GM12874 (cell line): ENCODE measurements around the gene AP5Z1.

Experiments
- TF ChIP-seq, protein P1 (sequence below): IDR thresholded peaks from 2 replicates; pipeline ENCODE4 v1.5.1; 2011; ENCODE audit warnings: low read depth, mild to moderate bottlenecking, control low read depth, low read length, moderate library complexity; ENCODE audit not compliant: insufficient read depth

AP5Z1 gene

DNA sequence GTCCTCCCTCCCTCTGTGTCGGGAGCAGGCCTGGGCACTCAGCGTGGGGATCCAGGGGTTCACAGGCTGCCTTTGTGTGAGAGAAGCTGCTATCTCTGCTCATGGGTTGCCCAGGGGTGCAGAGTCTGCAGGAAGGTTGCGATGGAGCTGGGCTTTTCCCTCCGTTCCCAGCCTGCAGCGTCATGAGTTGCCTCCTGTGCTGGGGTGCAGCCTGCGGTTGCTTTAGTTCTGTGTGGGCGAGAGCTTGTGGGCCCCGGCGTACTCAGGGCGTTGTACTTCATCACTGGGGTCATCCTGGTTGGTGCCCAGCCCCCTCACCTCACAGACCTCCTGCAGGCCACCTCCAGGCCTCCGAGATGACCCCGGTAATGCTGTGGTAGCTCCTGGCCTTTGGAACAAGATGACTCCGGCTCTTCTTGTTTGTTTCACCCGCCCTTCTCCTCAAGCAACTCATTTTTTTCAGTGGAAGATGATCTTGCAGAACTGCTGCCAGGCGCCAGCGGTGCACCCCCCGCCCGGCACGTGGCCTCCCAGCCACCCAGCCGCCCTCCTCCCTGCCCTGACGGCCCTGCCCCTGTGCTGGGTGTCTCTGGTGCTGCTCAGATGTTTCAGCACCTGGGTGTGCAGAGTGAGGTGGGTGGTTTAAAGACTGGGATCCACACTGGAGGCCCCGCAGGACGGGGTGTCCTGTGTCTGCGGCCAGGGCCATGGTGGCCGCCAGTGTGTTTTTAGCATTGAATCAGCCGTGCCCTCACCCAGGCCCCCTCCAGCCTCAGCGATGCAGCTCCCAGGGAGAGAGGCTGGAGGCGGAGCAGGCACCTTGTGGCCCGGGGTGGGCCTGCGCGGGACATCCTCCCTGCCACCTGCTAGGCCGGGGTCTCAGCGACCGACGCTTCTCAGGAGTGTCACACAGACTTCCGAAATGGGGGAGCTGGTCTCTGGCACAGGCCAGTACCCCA lies 7.2 kb downstream of the AP5Z1 start:
- TF ChIP-seq, protein P1, sequence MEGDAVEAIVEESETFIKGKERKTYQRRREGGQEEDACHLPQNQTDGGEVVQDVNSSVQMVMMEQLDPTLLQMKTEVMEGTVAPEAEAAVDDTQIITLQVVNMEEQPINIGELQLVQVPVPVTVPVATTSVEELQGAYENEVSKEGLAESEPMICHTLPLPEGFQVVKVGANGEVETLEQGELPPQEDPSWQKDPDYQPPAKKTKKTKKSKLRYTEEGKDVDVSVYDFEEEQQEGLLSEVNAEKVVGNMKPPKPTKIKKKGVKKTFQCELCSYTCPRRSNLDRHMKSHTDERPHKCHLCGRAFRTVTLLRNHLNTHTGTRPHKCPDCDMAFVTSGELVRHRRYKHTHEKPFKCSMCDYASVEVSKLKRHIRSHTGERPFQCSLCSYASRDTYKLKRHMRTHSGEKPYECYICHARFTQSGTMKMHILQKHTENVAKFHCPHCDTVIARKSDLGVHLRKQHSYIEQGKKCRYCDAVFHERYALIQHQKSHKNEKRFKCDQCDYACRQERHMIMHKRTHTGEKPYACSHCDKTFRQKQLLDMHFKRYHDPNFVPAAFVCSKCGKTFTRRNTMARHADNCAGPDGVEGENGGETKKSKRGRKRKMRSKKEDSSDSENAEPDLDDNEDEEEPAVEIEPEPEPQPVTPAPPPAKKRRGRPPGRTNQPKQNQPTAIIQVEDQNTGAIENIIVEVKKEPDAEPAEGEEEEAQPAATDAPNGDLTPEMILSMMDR, result no peak

DNA sequence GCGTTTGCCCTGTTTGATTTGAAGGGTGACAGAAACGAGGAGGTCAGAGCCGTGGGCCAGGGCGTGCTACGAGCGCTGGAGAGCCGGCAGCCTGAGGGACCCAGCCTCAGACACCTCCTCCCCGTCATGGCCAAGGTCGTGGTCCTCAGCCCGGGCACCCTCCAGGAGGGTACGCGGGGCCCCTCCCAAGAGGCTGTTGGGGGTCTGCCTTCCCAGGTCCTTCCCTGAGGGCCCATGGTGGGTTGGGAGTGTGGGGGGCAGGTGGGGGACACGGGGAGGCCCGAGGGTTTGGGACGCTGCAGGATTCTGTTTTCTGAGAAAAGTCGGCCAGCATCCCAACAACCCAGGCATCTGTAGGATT lies 7.8 kb downstream of the AP5Z1 start:
- TF ChIP-seq, protein P1, result no peak

DNA sequence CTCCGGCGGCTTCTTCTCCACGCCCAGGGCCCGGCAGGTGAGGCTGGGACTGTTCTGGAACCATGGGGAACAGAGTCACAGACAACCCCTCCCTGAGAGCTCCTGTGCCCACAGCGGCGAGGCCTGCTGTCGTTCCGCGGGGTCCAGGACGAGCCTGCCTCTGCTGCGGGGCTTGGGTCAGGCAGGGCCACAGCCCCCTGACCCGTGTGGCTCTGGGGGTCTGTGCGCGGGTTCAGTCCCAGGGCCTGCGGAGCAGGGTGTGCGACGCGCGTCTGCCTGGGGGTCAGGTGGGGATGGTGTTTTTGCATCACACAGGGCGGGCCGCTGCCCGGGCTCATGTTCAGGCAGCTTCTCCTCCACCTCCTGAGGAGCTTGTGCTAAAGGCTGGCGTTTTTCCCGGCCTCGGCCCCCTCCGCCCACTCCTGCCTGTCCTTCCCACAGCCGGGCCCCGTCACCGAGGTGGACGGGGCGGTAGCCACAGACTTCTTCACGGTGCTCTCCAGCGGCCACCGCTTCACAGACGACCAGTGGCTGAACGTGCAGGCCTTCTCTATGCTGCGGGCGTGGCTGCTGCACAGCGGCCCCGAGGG lies 8.4 kb downstream of the AP5Z1 start:
- TF ChIP-seq, protein P1, result no peak

DNA sequence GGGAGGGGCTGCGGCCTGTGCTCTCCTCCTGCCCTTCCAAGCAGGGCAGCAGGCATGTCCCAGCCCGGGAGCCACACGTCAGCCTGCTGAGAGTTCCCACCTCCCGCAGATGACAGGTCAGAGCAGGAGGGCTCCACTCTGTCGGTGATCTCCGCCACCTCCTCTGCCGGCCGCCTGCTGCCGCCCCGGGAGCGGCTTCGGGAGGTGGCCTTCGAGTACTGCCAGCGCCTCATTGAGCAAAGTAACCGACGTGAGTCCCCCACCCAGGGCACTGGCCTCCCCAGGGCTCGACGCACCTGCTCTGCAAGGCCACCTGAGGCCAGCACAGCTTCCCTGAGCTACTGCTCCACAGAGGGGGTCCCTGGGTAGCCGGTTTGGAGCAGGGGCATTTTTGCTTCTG lies 9.4 kb downstream of the AP5Z1 start:
- TF ChIP-seq, protein P1, result no peak

DNA sequence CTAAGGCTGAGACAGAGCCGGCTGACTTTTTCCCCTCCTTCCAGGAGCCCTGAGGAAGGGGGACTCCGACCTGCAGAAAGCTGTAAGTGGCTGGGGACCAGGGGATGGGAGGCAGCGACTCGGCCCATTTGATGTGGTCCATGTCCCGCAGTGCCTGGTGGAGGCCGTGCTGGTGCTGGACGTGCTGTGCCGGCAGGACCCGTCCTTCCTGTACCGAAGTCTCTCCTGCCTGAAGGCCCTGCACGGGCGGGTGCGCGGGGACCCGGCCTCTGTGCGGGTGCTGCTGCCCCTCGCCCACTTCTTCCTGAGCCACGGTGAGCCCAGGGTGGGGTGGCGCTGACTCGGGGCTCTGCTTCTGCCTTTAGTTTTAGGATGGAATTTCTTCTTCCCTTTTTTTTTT lies 9.9 kb downstream of the AP5Z1 start:
- TF ChIP-seq, protein P1, result no peak

DNA sequence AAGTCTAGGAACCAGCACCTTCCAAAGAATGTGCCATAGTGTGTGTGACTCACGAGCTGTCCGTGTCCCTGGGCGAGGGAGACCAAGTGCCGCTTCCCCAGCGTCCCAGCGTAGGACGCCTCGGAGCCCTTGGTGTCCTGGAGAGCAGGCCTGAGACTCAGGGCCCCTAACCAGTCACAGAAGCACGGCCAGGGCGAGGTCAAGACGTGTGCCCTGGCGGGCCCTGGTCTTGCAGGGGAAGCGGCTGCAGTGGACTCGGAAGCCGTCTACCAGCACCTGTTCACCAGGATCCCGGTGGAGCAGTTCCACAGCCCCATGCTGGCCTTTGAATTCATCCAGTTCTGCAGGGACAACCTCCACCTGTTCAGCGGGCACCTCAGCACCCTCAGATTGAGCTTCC lies 10.6 kb downstream of the AP5Z1 start:
- TF ChIP-seq, protein P1, result no peak

DNA sequence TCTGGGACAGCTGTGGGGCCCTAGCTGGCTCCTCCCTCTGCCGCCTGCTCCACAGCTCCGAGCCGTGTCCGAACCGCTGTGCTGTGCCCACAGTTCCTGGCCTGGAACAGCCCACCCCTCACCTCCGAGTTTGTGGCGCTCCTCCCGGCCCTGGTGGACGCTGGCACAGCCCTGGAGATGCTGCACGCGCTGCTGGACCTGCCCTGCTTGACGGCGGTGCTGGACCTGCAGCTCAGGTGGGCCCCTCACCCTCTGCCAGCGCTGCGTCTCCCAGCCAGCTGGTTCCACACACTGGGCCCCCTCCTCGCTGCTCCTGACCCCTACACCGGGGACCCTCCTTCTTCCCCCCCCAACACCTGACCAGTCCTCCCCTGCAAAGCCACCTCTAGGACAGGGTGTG lies 12.1 kb downstream of the AP5Z1 start:
- TF ChIP-seq, protein P1, result no peak
